DND-41 (cell line): ENCODE measurements around the gene TSHZ2.

Experiments
- ATAC-seq: fragments of 200-7000 bp; cut with Tn5 transposase; 3 replicates; pipeline ENCODE4 v1.9.1; 2021; ENCODE audit warnings: low read depth; ENCODE audit not compliant: insufficient read depth
- DNase-seq: peaks from one replicate; pipeline ENCODE4 v3.0.0-alpha.2; 2020
- H2AFZ ChIP-seq: 2 replicates; pipeline ENCODE4 v1.6.0; 2012; ENCODE audit warnings: low read depth, low read length
- H3K27ac ChIP-seq: 2 replicates; pipeline ENCODE4 v1.5.1; 2012; ENCODE audit warnings: low read length, inconsistent platforms
- H3K27me3 ChIP-seq: fragments of 200-600 bp; sonication (generic); 2 replicates; pipeline ENCODE4 v1.6.0; 2012; ENCODE audit warnings: low read length, mild to moderate bottlenecking, inconsistent platforms; ENCODE audit not compliant: insufficient read depth, poor library complexity
- H3K36me3 ChIP-seq: 2 replicates; pipeline ENCODE4 v1.5.1; 2012; ENCODE audit warnings: low read length, inconsistent platforms; ENCODE audit not compliant: insufficient read depth
- H3K4me1 ChIP-seq: 2 replicates; pipeline ENCODE4 v1.5.1; 2012; ENCODE audit warnings: mild to moderate bottlenecking, low read length; ENCODE audit not compliant: insufficient read depth
- H3K4me2 ChIP-seq: 2 replicates; pipeline ENCODE4 v1.6.0; 2012; ENCODE audit warnings: mild to moderate bottlenecking, moderate library complexity, low read length, inconsistent platforms; ENCODE audit not compliant: insufficient read depth
- H3K4me3 ChIP-seq, 2 experiments: fragments of 200-600 bp in 1 of 2; shearing (Covaris generic) in 1 of 2; 2 replicates each; pipeline ENCODE4 v1.5.1; 2012 to 2016; ENCODE audit warnings: inconsistent platforms in 2 of 2, low read length in 2 of 2, mild to moderate bottlenecking in 2 of 2, low read depth in 1 of 2, moderate library complexity in 1 of 2
- H3K79me2 ChIP-seq: 2 replicates; pipeline ENCODE4 v1.6.0; 2012; ENCODE audit warnings: low read length, inconsistent platforms; ENCODE audit not compliant: insufficient read depth
- H3K9ac ChIP-seq: 2 replicates; pipeline ENCODE4 v1.6.0; 2012; ENCODE audit warnings: low read depth, mild to moderate bottlenecking, inconsistent platforms, low read length, moderate library complexity
- H3K9me3 ChIP-seq: 2 replicates; pipeline ENCODE4 v1.5.1; 2012; ENCODE audit warnings: low read length, moderate library complexity, mild to moderate bottlenecking, inconsistent platforms; ENCODE audit not compliant: insufficient read depth, severe bottlenecking
- H4K20me1 ChIP-seq: 2 replicates; pipeline ENCODE4 v1.6.0; 2012; ENCODE audit warnings: low read length; ENCODE audit not compliant: insufficient read depth
- EZH2 ChIP-seq: IDR thresholded peaks from 3 replicates; pipeline ENCODE4 v1.6.1; 2012; ENCODE audit warnings: borderline replicate concordance, low read depth, mild to moderate bottlenecking, moderate library complexity, low read length, inconsistent platforms; ENCODE audit not compliant: severe bottlenecking
- TF ChIP-seq, protein P1 (sequence below): IDR thresholded peaks from 2 replicates; pipeline ENCODE4 v1.5.1; 2012; ENCODE audit warnings: borderline replicate concordance, low read length, moderate library complexity, mild to moderate bottlenecking; ENCODE audit not compliant: poor library complexity, severe bottlenecking; ENCODE audit errors: extremely low read depth

The TSHZ2 gene

DNA sequence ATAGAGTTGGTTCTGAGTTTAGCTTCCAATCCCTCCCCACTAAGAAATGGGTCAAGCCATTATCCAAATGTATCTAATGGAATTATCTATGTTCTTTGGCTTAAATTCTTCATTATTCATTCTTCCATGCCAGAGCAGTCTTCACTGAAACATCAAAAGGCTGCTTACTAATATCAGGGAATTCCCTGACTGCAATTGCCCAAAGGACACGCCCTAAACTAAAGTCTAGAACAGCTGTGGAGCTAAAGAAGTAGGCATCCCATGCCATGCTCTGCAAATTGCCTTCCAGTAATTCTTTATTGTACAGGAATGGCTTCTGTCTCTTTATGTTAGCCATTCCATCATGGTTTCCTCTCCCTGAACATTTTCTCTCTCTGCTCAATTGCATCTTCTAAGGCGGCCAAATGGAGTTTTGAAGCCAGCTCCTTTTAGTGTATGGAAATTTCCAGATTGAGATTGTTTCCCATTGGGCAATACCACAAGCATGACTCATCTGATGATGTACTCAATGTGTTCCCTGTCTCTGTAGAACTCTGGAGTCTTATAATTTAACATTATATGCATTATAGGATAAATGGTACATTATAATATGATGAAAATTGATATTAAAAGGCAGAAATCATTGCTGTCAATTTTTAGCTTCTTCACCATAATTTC lies 28.8 kb upstream of the TSHZ2 start:
- H3K27ac ChIP-seq, result no peak overlapping the region
- H3K27me3 ChIP-seq, result no peaks in the 10 kb centered on the region
- no peaks in the 10 kb centered on the region for H3K36me3 ChIP-seq
- no peaks in the 10 kb centered on the region for H3K9me3 ChIP-seq
- ATAC-seq, result no peak
- H3K9ac ChIP-seq, result no peak overlapping the region
- H3K4me3 ChIP-seq, result no peak overlapping the region
- no peak for DNase-seq
- H3K4me2 ChIP-seq, result no peak overlapping the region
- no peak for TF ChIP-seq EZH2
- TF ChIP-seq, protein P1, sequence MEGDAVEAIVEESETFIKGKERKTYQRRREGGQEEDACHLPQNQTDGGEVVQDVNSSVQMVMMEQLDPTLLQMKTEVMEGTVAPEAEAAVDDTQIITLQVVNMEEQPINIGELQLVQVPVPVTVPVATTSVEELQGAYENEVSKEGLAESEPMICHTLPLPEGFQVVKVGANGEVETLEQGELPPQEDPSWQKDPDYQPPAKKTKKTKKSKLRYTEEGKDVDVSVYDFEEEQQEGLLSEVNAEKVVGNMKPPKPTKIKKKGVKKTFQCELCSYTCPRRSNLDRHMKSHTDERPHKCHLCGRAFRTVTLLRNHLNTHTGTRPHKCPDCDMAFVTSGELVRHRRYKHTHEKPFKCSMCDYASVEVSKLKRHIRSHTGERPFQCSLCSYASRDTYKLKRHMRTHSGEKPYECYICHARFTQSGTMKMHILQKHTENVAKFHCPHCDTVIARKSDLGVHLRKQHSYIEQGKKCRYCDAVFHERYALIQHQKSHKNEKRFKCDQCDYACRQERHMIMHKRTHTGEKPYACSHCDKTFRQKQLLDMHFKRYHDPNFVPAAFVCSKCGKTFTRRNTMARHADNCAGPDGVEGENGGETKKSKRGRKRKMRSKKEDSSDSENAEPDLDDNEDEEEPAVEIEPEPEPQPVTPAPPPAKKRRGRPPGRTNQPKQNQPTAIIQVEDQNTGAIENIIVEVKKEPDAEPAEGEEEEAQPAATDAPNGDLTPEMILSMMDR, result no peak
- H4K20me1 ChIP-seq, result no peaks in the 10 kb centered on the region
- no peaks in the 10 kb centered on the region for H3K79me2 ChIP-seq
- H3K4me1 ChIP-seq, result no peaks in the 10 kb centered on the region
- H2AFZ ChIP-seq, result no peak overlapping the region

DNA sequence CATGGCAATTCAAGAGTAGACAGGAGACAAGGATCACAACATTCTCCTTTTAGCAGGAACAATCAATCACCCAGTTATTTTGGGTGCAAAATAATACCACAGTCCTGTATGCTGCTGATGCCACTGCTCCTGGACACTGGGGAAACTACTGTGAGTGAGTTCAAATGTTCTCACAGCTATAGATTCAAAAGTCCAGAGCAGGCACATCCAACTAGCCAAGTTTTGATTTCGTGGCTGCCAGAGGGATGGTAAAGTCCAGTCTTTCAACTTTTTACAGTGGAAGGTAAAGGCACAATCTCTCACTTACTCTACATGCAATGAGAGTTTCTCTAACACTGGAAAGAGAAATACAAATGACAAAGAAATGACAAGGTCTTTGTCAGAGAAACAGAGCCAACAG lies 26.9 kb upstream of the TSHZ2 start:
- DNase-seq (no peak), ATAC-seq (no peak)
- no peak overlapping the region for H3K4me2 ChIP-seq
- no peaks in the 10 kb centered on the region for H3K9me3 ChIP-seq
- H3K4me1 ChIP-seq, result no peaks in the 10 kb centered on the region
- no peaks in the 10 kb centered on the region for H4K20me1 ChIP-seq
- no peak overlapping the region for H3K27ac ChIP-seq
- H3K36me3 ChIP-seq, result no peaks in the 10 kb centered on the region
- TF ChIP-seq EZH2, result no peak
- TF ChIP-seq, protein P1, result no peak
- H3K27me3 ChIP-seq, result no peaks in the 10 kb centered on the region
- H3K4me3 ChIP-seq, result no peak overlapping the region
- H3K9ac ChIP-seq, result no peak overlapping the region
- no peaks in the 10 kb centered on the region for H3K79me2 ChIP-seq
- H2AFZ ChIP-seq, result no peak overlapping the region

DNA sequence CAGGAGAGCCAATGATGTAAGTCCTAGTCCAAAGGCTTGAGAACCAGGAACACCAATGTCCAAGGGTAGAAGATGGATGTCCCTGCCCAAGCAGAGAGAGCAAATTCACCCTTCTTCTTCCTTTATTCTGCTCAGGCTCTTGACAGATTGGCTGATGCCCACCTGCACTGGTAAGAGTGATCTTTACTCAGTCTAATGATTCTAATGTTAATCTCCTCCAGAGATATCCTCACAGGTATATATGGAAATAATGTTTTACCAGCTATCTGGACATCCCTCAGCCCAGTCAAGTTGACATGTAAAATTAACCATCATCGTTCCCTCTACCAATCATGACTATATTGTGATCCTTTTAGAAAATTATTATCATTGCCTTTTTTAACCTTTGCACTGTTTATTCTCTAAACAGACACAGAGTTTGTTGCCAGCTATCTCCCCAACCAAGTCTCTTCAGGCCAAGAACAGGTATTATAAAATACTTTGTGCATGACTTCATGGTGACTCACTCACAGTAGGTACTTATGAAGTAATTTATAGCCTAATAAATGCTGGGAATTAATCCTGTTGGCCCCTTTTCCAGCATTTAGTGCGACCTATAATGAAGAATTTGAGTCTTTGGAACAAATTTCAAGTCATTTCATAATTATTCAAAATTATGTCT lies 26.2 kb upstream of the TSHZ2 start:
- ATAC-seq (no peak), DNase-seq (no peak)
- Histone ChIP-seq H2AFZ (no peak overlapping the region), H3K27me3 (peaks cover 3% of the 10 kb centered on the region), H3K4me2 (no peak overlapping the region), H4K20me1 (no peaks in the 10 kb centered on the region), H3K9ac (no peak overlapping the region), H3K4me3 (no peak overlapping the region), H3K4me1 (no peaks in the 10 kb centered on the region), H3K36me3 (no peaks in the 10 kb centered on the region), H3K9me3 (no peaks in the 10 kb centered on the region), H3K27ac (no peak overlapping the region), H3K79me2 (no peaks in the 10 kb centered on the region)
- TF ChIP-seq, protein P1, result no peak
- TF ChIP-seq EZH2, result no peak
